GM18909 (cell line): ENCODE data around the gene PPP1R15A.
"Not testable (repeated sequence)": the region's sequence is repeated elsewhere in the genome, so short reads cannot be mapped to it uniquely, and the experiment has no call there.

Experiments used
- ATAC-seq: cut with Tn5 transposase; IDR thresholded peaks from one replicate; pipeline ENCODE4 v1.9.1; 2021; ENCODE audit warnings: mild to moderate bottlenecking; ENCODE audit not compliant: unreplicated experiment, poor library complexity

Gene PPP1R15A

GRCh38 chr19:48879025-48879637 lies 6.9 kb downstream of the PPP1R15A start:
- ATAC-seq, result no peak

DNA sequence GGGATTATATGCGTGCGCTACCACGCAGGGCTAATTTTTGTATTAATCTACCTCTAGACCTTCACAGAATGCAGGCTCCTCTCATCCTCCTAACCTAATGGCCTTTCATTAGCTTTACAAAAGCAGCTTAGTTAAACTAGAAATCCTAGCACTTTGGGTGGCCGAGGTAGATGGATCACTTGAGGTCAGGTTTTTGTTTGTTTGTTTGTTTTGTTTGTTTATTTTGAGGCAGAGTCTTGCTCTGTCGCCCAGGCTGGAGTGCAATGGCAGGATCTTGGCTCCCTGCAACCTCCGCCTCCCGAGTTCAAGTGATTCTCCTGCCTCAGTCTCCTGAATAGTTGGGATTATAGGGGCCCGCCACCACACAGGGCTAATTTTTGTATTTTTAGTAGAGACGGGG lies 7.5 kb downstream of the PPP1R15A start:
- ATAC-seq, result not testable (repeated sequence)

DNA sequence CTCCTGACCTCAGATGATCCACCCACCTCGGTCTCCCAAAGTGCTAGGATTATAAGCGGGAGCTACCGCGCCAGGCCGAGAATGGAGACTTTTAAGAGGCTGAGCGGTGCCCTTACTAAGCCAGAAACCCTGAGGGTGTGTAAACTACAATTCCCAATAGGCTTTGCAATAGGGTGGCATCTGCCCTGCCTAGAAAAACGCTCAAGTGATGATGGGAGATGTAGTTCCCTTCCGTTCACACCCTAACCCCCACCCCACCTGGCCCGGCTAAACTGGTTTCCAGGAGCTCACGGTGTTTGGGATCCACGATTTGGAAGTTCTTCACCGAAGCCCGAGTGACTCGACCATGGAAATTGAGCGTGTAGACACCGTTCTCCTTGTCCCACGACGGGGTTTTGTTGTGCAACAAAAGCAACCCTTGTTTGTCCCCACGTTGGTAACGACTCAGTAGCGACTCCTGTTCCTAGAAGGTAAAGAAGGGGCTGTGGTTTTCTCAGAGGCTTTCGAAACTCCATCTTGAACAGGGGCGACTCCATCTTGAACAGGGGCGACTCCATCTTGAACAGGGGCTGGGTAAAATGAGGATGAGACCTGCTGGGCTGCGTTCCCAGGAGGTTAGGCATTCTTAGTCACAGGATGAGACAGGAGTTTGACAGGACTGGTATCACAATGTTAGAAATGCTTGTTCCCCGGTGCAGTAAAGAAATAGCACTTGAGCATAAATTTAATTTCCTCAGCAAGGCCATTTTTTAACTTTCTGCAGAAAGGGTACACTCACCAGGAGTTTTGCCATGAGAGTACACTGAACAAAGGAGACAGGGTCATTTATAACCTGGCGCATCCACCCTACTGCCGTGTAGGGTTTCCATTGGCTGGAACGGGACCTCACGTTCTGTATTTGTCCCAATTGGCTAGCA lies 9.8 kb downstream of the PPP1R15A start:
- ATAC-seq, result no peak

GRCh38 chr19:48883726-48884125 lies 11.5 kb downstream of the PPP1R15A start:
- ATAC-seq, result no peak

DNA sequence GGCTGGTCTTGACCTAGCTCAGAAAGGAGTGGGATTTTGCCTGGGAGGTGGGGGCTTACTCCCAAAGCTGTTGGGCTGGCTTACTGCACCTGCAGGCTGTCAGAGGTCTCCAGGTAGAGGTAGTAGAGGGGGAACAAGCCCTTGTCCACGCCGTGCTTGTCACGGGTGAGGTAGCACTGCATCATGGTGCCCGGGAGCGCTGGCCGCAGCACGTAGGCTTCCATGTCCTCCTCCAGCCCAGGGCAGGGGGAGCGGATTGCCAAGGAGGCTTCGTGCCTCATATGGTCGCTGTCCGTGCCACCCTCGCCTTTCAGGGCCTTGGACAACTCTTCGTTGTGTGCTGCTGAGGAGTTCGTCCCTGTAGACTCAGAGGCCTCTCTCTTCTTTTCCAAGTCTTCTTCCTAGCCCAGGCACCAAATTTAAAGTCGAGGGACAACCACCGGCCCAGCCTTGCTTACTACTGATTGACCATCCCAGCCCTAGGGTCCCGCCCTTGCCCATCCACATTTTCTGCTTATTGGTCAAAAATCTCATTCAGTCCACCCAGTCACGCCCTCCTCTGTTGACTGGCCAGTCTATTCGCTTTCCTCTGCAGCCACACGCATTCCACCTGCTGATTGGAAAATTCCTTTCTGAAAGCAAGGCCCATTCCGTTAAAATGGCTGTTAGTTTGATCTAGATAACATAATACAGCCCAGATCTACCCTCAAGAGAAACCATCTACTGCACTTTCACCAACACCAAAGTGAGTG lies 15.8 kb downstream of the PPP1R15A start:
- ATAC-seq, result no peak

DNA sequence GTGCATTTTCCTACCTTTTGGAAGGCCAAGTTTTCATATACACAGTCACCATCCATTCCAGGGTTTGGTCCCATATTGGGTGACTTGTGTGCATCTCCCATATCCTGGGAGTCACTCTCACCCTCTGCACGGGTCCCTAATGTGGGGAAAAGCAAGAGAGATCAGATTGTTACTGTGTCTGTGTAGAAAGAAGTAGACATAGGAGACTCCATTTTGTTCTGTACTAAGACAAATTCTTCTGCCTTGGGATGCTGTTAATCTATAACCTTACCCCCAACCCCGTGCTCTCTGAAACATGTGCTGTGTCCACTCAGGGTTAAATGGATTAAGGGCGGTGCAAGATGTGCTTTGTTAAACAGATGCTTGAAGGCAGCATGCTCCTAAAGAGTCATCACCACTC lies 17.3 kb downstream of the PPP1R15A start:
- not testable (repeated sequence) for ATAC-seq

DNA sequence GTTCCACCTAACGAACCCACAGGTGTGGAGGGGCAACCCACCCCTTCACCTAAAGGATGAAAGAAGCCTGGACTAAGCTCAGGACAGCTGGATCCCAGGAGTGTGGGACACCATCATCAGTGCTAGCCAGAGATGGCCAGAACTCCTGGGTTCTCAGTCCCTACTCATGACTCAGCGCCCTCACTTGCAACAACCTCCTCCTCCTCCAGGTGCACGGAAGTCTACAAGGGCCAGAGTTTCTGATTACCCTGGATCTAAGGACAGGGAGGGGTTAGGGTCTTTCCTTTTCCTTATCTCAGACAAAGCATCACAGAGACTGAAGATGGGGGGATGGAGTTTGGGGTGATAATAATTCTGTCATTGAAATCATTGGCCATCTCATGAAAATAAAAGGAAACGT lies 18.3 kb downstream of the PPP1R15A start:
- ATAC-seq, result no peak

GRCh38 chr19:48895226-48895625 lies 23.0 kb downstream of the PPP1R15A start:
- ATAC-seq, result no peak

DNA sequence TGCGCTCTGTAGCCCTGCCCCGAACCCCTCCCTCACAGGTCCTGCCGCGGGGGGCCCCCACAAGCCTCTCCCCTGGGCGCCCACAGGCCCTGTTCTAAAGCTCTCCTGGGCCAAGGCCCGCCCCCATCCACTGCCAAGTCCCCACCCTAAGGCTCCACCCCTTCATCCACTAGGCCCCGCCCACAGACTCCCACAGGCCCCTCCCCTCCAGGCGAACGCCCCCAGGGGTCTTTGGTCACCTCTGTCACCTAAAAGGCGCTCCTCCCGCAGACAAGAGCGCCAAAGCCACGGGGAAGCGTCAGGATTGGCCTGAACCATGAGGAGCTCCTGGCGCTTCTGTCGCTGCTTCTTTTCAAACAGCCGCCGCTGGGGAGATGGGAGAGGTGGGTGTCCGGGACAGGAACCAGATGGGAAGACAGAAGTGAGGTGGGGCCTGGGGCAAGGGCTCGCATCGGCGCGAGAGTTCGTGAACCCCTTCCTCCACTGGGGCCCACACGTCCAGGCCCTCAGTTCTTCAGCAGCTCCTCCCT lies 24.0 kb downstream of the PPP1R15A start:
- no peak for ATAC-seq

DNA sequence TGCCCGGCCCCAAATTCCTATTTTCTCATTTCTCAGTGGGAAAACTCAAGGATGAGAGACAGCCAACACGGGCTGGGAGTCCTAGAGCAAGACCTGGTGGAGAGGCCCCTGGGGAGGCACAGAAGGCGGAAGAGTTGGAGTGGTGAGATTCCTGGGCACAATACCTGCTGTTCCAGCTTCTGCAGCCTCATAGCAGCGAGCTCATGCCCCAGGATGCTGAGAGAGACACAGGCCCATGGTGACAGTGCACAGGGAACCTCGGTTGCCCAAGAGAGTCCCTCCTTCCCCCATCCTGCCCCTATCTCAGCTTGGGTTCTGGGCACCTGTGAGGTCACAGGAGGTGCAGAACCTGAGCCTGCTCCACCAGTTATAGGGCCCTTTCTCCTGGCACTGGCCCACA lies 25.0 kb downstream of the PPP1R15A start:
- ATAC-seq, result no peak

DNA sequence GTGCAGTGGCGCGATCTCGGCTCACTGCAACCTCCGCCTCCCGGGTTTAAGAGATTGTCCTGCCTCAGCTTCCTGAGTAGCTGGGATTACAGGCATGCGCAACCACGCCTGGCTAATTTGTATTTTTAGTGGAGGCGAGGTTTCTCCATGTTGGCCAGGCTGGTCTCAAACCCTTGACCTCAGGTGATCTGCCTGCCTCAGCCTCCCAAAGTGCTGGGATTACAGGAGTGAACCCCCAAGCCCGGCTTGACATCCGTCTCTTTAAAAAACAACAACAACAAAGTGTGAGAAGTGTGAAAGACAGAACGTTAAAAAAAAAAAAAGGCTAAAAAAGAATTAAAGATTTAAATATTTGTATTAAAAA lies 27.1 kb downstream of the PPP1R15A start:
- ATAC-seq, result not testable (repeated sequence)

DNA sequence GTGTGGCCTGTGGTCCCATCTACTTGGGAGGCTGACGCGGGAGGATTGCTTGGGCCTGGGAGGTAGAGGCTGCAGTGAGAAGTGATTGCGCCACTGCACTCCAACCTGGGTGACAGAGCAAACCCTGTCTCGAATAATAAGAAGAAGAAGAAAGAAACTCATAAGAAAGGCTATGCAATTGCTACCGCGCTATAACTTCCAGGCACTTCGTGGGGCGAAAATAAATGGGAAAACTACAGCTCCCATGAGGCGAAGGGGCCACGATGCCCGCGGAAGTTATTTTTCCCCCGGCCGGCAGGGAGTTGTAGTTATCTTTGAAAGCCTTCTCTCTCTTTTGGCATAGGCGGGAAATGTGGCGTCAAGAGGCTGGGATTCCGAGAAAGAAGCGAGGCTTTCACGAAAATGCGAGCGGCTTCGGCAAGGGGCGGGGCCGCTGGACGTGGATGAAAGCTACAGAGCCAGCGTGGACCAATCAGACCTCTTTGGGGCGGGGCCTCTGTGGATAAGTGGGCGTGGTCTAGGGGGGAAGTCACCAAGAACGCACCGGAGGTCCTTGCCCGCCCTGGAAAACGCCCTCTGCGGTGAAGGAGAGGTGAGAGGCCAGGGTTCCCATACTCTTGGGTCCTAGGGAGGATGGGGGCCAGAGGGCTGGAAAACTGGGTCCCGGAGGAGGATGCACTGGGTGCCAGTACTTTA lies 27.7 kb downstream of the PPP1R15A start, which contains the start of gene NUCB1:
NUCB1 (plus strand) TSS at position 532 of the 696 bp plus-strand sequence. CDS start 485 bp downstream, outside the sequence.
- peak; percentile 90 for ATAC-seq

GRCh38 chr19:48900477-48901406 lies 28.5 kb downstream of the PPP1R15A start:
- ATAC-seq, result no peak

GRCh38 chr19:48902291-48902690 lies 30.1 kb downstream of the PPP1R15A start:
- ATAC-seq, result not testable (repeated sequence)

DNA sequence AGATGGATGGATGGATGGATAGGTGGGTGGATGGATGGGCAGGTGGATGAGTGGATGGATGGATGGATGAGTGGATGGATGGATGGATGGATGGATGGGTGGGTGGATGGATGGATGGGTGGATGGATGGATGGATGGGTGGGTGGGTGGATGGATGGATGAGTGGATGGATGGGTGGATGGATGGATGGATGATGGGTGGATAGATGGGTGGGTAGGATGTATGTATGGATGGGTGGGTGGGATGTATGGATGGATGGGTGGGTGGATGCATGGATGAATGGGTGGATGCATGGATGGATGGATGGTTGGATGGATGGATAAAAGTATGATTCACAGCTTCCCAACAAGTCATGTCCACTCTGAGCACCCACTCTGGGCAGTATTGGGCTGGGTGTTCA lies 31.6 kb downstream of the PPP1R15A start:
- ATAC-seq, result not testable (repeated sequence)

DNA sequence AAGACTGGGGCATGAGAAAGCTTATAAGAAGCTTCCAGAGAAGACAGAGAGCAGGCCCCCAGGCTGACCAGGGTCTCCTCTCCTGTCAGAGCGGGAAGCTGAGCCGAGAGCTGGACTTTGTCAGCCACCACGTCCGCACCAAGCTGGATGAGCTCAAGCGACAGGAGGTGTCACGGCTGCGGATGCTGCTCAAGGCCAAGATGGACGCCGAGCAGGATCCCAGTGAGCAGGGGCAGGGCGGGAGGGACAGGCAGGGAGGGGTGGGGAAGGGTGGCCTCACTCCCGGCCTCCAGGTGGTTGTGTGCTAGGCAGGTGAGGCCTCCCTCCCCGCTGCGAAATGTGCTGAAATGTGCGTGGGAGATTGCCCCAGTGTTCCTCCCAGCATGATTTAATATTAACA lies 33.4 kb downstream of the PPP1R15A start:
- ATAC-seq, result no peak

GRCh38 chr19:48906324-48906723 lies 34.1 kb downstream of the PPP1R15A start:
- no peak for ATAC-seq

GRCh38 chr19:48907671-48908070 lies 35.5 kb downstream of the PPP1R15A start:
- ATAC-seq, result no peak
